Jurkat, Clone E6-1 (cell line): Measurements from ENCODE around the gene HAGHL.
"Not testable (repeated sequence)": the region's sequence is repeated elsewhere in the genome, so short reads cannot be mapped to it uniquely, and the experiment has no call there.

Experiments used
- DNase-seq: peaks from one replicate; pipeline ENCODE4 v3.0.0-alpha.2; 2011; ENCODE audit warnings: low read depth, low spot score
- H3K4me3 ChIP-seq: 2 replicates; pipeline ENCODE4 v1.5.1; 2011; ENCODE audit warnings: mild to moderate bottlenecking, low read length, control low read depth, moderate library complexity

Gene HAGHL

DNA sequence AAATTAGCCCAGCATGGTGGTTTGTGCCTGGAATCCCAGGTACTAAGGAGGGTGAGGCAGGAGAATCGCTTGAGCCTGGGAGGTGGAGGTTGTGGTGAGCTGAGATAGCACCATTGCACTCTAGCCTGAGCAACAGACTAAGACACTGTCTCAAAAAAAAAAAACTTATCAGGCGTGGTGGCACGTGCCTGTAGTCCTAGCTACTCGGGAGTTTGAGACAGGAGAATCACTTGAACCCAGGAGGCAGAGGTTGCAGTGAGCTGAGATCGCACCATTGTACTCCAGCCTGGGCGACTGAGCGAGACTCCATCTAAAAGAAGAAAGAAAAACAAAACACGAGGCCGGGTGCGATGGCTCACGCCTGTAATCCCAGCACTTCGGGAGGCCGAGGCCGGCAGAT is 16.0 kb downstream of the HAGHL start:
- H3K4me3 ChIP-seq, DNase-seq: not testable (repeated sequence)

DNA sequence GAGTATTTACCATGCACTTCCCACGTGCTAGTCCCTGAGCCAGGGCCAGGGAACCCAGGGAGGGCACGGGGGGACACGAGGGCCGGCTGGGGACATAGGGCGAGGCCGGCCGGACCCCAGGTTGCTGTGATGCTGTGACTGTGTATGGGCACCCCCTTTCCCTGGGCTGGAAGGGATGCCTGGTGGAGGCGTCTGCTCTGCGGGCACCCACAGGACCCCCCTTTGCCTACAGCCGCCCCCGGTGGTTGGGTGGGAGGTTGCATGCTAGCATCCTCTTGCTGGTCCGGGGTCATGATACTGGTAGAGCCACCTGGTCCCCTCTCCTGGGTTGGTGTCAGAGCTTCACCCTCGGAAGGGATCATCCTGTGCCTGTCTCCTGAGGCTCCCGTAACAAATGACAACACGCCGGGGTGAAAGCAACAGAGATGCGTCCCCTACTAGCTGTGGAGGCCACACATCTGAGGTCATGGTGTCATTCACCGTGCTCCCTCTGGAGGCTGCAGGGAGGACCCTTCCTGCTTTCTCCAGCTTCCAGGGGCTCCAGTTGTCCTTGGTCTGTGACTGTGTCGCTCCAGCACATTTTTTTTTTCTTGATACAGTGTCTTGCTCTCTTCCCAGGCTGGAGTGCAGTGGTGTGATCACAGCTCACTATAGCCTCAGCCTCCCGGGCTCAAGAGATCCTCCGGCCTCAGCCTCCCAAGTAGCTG is 17.0 kb downstream of the HAGHL start:
- H3K4me3 ChIP-seq: no peak overlapping the region
- no peak for DNase-seq

DNA sequence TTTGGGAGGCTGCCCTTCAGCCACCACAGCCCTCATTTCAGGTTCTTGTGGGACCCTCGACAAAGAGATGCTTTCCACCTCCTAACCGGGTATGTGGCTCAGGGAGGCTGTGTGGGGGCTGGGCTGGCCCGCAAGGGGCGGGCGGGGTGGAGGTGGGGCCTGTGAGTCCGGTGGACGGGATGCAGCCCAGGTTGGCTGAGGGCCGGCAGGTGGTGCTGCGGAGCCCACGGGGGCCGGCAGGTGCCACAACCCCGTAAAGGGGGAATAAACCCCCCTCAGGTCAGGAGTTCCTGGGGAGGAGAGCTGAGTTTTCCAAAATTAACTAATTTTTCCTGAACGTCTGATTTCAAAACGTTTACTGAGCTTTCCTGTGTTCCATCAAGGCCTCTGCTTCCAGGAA is 18.8 kb downstream of the HAGHL start:
- DNase-seq: no peak
- no peak overlapping the region for H3K4me3 ChIP-seq

DNA sequence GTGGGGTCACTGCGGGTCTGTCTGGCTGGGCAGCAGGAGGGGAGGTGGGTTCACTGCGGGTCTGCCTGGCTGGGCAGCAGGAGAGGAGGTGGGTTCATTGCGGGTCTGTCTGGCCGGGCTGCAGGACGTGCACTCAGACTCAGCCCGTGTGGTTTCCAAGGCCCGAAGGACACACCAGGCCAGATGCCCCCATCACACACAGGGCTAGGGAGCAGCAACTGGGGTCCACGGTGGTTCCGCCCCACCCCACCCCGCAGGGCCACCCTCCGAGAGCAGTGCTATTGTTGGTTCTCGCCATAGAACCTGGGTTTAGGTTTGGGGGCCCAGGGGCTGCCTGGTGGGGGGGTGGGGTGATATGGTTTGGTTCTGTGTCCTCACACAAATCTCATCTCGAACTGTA is 19.7 kb downstream of the HAGHL start:
- no peak overlapping the region for H3K4me3 ChIP-seq
- DNase-seq: no peak

DNA sequence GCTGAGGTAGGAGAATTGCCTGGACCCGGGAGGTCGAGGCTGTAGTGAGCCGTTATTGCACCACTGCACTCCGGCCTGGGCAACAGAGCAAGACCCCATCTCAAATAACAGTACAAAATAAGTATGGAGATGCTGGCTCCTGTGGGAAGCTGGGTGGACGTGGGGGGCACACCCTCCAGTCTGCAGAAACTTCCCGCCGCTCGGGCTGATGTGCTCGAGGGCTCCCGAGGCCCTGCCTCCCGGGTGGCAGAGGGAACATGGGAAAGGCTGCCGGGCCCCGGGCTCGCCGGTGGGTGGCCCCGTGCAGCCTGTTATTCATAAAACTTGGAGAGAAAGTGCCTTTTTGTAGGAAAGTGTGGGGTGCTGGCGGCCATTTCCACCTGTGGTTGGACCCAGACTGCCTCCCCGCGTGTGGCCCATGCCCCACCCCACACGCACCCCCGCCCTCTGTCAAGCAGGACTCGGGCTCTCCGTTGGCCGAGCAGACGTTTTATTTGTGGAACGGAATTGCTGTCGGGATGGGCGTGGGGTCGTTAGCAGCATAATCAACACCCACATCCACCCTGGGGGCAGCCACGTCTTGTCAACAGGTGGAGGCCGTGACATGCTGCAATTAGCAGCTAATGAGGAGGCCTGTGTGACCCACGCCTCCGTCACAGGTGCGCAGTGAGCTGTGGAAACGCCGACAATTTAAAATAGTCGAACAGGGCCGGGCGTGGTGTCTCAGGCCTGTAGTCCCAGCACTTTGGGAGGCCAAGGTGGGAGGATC is 21.3 kb downstream of the HAGHL start:
- no peak overlapping the region for H3K4me3 ChIP-seq
- DNase-seq: no peak

DNA sequence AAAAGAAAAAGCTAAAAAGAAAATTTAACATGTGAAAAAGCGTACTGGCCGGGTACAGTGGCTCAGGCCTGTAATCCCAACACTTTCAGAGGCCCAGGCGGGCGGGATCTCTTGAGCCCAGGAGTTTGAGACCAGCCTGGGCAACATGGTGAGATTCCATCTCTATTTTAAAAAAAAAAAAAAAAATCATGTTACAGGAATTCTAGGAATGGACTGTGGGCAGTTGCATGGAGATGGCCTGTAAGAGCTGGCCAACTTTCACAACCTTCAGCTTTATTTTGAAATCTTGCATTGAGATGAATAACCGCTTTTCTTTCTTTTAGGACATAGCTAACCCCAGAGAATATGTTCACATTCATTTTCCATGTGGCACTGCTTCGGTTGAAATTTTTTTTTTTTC is 22.1 kb downstream of the HAGHL start:
- DNase-seq: no peak
- no peak overlapping the region for H3K4me3 ChIP-seq

DNA sequence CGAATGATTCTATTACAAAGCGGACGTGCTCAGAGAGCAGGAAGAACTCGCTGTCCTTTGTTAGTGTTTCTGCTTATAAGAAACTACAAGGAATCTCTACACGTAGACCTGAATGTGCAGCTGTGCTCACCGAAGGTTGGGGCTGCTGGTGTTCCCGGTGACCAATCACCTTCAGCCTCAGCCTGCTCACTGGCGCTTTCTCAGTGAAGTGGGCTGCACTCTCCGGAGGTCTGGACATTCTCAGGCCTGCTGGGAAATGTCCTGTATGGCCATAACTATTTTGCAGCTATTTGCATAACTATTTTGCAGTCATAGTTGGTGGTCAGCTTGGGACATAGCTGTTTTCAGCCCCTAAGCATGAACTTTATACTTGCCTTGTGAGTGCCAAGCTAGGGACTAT is 23.6 kb downstream of the HAGHL start:
- no peak overlapping the region for H3K4me3 ChIP-seq
- no peak for DNase-seq

DNA sequence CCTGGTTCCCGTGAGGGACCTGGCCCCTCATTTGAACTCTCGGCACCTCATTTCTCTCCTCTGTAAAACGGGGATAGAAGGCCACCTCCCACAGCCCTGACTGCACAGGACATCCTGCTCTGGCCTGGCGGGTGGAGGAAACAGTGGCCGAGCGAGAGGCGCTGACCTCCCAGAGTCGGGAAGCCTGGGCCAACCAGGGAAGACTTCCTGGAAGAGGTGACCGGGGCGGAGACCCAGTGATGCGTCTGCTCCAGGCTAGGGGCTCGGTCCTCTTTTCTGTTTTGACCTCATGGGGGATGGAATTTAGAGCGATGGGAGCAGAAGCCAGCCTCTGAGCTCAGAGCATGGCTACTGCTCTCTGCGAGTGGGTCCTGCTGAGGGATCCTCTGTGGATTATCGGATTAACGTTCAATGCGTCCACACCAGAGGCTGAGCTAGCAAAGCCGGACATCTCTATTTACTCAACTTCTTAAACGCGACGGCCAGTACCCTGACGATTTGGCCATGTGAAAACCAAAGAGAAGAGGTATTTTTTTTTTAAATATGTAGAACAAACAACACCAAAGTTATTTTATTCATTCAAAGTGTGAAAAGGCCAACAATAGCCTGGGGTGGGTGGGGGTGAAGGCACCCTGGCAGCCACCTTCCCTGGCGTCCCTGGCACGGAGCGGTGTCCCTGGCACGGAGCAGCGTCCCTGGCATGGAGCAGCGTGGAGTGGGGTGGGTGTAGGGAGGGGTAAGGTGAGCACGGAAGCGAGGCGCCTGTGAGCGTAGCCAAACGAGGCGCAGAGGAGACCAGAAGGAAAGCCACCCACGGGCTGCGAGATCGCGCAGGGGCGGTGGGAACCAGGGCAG is 24.5 kb downstream of the HAGHL start:
- DNase-seq: no peak
- H3K4me3 ChIP-seq: no peak overlapping the region

DNA sequence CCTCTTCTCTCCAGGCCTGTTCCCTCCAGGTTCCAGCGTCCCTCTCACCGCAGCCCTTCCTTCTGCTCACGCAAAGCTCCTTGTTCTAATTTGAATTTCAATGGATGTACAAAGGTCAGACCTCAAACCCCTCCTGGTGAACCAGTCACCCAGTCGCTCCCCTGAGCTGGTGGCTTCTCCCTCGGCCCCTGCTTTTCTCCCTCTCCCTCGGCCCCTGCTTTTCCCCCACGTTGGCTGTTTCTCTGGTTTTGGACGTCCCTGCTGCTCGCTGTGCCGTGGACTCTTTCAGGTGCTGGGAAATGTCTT is 25.1 kb downstream of the HAGHL start:
- no peak for DNase-seq
- H3K4me3 ChIP-seq: no peak overlapping the region

DNA sequence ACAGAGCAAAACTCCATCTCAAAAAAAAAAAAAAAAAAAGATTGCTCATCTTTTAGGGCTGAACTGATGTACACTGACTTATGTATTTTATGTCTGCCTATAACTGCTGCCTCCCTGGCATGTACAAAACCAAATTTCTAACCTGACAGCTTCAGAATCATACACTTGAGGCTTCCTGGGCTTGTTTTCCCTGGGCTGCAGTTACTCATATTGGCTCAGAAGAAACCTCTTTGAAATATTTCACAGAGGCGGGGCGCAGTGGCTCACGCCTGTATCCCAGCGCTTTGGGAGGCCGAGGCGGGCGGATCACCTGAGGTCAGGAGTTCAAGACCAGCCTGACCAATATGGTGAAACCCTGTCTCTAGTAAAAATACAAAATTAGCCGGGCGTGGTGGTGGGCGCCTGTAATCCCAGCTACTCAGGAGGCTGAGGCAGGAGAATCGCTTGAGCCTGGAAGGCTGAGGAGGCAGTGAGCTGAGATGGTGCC is 27.3 kb downstream of the HAGHL start:
- DNase-seq, H3K4me3 ChIP-seq: not testable (repeated sequence)

DNA sequence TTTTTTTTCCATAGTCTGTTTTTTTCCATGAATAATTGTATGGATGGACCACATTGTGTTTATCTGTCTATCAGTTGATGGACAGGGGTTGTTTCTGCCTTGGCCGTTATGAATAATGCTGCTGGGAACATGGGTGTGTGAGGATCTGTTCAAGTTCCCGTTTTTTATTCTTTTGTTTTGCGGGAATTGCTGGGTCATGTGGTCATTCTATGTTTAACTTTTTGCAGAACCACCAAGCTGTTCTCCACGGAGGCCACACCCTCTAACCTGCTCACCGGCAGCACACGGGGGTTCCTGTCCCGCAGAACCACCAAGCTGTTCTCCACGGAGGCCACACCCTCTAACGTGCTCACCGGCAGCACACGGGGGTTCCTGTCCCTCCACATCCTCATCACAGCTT is 27.8 kb downstream of the HAGHL start:
- no peak overlapping the region for H3K4me3 ChIP-seq
- no peak for DNase-seq

DNA sequence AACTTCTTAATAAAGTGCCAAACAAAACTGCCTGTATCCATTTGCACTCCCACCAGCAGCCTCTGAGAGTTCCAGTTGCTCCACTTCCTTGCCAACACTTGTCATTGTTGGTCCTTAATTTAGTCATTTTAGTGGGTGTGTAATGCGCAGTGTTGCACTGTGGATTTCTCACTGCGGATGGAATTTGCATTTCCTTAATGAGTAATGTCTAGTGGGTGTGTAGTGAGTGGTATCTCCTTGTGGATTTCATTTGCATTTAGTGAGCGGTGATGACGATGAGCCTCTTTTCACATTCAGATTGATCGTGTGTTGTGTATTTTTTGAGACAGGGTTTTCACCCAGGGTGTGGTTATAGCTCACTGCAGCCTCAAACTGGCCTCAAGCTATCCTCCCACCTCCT is 29.5 kb downstream of the HAGHL start:
- H3K4me3 ChIP-seq: no peak overlapping the region
- DNase-seq: no peak

DNA sequence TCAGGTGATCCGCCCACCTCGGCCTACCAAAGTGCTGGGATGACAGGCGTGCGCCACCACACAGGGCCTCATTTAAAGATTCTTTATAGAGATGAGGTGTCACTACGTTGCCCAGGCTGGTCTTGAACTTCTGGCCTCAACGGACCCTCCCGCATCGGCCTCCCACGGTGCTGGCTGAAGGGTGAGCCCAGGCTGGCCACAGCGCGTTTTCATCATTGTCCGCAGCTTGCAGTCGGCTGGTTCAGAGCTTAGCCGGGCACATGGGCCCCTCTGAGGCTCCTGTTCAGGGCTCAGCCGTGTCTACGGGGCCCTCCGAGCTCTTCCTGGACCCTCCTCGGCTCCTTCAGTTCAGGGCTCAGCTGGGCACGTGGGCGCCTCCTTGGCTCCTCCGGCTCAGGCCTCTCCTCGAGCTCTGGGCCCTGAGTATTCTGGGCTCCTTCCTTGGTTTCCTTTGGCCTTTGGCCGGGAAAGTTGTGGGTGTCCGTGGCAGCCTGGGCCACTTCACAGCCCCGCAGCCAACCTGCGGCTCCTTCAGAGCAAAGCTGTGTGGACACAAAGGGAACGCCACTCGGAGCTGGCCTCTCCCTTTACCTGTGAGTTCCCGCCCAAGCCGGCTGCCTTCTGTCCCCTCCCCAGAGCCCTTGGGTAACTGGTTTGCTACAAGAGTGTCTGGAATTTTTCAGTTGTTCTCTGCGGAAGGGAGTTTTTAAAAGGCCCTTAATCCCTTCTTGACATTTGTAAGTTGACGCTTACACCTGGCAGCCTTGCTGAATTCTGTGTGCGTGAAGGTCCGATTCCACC is 32.4 kb downstream of the HAGHL start:
- no peak overlapping the region for H3K4me3 ChIP-seq
- DNase-seq: no peak

DNA sequence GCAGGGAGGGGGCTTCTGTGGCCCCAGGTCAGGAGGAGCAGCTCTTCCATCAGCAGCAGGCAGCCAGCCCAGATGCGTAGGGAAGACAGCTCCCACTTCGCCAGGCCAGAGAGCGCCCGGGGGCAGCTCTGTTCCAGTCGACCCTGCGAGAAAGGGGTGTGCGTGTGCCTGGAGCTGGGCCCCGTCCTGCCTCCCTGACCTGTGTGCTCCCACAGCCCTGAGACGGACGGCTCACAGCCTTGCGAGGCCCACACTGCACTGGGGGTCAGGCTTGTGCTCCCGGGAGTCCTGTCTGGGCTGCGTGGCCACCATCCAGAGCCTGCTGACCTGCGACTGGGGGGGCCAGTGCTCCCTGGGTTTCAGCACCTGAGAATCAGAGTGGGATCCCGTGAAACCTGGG is 33.2 kb downstream of the HAGHL start:
- no peak overlapping the region for H3K4me3 ChIP-seq
- DNase-seq: no peak

DNA sequence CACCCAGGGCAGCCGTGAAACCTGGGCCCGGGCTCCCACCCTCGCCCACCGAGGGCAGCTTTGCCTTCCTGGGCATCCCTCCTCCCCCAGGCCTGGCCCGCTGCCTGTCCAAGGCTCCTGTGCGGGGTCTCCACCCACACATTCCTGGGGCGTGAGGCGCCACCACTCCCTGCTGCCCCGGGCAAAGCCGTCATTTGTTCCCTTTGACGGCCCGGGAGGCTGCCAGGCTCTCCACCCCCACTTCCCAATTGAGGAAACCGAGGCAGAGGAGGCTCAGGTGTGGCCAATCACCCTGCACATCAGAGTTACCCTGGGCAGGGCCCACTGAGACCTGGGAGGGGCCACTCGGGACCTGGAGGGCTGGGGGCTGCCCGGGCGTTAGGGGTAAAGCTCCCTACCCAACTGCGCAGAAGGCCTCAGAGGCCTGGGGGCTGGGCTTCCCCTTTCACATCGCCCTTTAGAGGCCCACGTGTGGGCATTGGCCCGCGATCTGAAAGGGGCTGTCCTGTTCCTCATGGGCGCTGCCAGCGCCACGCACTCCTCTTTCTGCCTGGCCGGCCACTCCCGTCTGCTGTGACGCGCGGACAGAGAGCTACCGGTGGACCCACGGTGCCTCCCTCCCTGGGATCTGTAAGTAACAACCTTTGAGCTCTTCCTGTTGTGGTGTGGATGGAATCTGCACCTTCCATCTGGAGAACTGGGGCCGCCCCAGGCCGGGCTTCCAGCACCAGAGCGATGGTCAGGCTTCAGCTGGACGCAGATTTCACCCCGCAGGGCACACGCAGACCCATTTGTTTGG is 33.8 kb downstream of the HAGHL start, which contains the start of gene MSLN:
TSS of gene MSLN (plus strand) at position 190 of the 799 bp plus-strand sequence. CDS start 1,947 bp downstream, outside the sequence.
- no peak within 1 kb of the TSS for H3K4me3 ChIP-seq
- no peak for DNase-seq

DNA sequence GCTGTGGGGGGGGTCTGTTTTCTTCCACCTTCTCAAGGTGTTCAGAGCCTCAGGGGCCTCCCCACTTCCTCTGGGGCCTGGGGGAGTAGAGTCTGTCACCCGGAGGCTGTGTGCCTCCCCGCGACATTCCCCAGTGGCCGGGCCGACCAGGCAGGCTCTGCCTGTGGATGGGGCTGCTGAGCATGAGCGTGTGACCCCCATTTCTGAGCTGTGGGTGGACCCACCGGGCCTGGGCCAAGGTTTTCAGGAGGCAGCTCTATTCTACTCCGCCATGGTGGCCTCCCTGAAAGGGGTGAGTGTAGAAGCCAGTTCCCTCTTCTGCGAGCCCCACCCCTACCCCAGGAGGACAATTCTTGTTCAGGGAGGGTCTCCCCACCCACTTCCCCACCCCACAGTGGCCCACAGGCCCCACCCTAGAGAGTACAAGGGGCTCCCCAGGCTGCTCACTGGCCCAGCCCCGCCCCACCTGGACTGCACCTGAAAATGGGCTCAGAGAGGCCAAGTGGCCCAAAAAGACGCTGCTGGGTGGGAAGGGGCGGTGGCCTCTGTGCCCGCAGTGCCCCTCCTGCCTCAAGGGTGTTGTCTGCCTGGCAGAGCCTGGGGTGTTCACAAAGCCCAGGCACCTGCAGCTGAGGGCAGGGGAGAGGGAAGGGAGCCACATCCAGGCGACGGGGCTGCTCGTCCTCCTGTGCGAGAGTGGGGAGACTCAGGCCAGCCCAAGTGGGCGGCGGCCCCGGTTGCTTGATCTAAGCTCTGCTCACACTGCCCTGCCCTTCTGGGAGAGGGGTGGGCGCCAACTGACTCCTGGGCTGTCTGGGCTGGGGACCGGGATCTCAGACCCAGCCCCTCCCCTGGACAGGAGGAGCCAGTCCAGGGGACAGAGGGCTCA is 35.0 kb downstream of the HAGHL start:
- no peak for DNase-seq
- H3K4me3 ChIP-seq: no peak overlapping the region

DNA sequence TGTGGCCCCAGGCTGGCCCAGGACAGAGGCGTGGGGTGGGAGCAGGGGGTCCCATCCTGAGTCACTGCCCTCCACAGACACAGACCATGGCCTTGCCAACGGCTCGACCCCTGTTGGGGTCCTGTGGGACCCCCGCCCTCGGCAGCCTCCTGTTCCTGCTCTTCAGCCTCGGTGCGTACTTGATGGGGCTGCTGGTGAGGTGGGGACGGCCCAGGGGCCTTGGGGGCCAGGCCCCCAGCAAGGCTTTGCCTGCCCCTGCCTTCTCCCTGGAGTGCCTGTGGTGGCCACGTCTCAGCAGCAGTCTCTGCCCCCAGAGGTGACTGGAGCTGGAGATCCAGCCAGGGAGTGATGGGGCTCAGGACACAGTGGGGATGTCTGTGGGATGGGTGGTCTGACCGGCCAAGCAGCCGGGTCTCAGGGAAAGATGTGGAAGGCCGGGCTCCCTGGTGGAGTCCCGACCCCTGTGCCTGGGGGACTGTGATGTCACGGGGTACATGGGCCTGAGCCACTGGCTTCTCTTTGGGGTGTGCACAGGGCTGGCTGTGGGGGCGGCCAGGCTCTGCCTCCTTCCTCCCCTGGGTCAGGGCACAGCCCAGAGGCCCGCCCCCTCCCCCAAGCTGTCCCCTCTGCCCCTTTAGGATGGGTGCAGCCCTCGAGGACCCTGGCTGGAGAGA is 35.8 kb downstream of the HAGHL start:
- H3K4me3 ChIP-seq: no peak overlapping the region
- DNase-seq: no peak
